ENCODE measurements around the gene KRTAP17-1. TPM values are rescaled to one million over a fixed set of nuclear protein-coding genes. Genes with fewer than 3 reads are reported as not detected.
"Not testable (repeated sequence)": the region's sequence is repeated elsewhere in the genome, so short reads cannot be mapped to it uniquely, and the experiment has no call there.

KRTAP17-1 gene
- total RNA-seq, 1 experiment from 2014 or later = not detected

DNA sequence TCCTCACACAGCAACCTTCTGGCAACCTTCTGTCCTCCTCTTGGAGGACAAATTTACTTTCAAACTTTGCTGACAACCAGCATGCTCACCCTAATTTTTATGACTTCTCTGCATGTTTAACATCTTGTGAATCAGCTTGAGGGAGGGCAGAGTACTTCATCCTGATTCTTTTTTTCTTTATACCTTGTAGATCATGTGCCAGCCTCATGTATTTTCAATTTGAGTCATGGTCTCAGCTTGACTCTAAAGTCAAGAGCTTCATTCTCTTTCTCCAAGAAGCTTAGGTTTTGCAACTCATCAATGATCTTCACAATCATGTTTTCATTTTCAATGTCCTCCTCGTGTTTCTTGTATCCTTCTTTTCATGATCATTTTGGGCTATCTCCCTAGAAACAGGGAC, 43.7 kb downstream of the KRTAP17-1 start:
- ChIA-PET POLR2A (no interaction called here), CTCF (no interaction called here)
- H3K4me3 Mint-ChIP-seq = no peak overlapping the region
- TF ChIP-seq ZBTB21 (CRISPR knock-in tag; IDR thresholded peaks at IDR 0.05; ENCODE audit: borderline replicate concordance) (no peak), TCF7 (CRISPR knock-in tag; IDR thresholded peaks at IDR 0.05; ENCODE audit: low read depth) (no peak)
- TF ChIP-seq, protein P1, sequence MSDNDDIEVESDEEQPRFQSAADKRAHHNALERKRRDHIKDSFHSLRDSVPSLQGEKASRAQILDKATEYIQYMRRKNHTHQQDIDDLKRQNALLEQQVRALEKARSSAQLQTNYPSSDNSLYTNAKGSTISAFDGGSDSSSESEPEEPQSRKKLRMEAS (CRISPR knock-in tag; IDR thresholded peaks at IDR 0.05) = no peak
- TF ChIP-seq, protein P2, sequence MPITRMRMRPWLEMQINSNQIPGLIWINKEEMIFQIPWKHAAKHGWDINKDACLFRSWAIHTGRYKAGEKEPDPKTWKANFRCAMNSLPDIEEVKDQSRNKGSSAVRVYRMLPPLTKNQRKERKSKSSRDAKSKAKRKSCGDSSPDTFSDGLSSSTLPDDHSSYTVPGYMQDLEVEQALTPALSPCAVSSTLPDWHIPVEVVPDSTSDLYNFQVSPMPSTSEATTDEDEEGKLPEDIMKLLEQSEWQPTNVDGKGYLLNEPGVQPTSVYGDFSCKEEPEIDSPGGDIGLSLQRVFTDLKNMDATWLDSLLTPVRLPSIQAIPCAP (CRISPR knock-in tag; IDR thresholded peaks at IDR 0.05) = no peak
- TF ChIP-seq, protein P3, sequence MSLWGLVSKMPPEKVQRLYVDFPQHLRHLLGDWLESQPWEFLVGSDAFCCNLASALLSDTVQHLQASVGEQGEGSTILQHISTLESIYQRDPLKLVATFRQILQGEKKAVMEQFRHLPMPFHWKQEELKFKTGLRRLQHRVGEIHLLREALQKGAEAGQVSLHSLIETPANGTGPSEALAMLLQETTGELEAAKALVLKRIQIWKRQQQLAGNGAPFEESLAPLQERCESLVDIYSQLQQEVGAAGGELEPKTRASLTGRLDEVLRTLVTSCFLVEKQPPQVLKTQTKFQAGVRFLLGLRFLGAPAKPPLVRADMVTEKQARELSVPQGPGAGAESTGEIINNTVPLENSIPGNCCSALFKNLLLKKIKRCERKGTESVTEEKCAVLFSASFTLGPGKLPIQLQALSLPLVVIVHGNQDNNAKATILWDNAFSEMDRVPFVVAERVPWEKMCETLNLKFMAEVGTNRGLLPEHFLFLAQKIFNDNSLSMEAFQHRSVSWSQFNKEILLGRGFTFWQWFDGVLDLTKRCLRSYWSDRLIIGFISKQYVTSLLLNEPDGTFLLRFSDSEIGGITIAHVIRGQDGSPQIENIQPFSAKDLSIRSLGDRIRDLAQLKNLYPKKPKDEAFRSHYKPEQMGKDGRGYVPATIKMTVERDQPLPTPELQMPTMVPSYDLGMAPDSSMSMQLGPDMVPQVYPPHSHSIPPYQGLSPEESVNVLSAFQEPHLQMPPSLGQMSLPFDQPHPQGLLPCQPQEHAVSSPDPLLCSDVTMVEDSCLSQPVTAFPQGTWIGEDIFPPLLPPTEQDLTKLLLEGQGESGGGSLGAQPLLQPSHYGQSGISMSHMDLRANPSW (CRISPR knock-in tag; conservative IDR thresholded peaks at IDR 0.05; ENCODE audit: low read depth) = no peak
- ATAC-seq = no peak
- no peaks in the 10 kb centered on the region for H3K9me3 Mint-ChIP-seq
- no peak for DNase-seq (ENCODE audit: low spot score)
- no peaks in the 10 kb centered on the region for H3K27me3 Mint-ChIP-seq (ENCODE audit: low read depth)
- H3K27ac Mint-ChIP-seq = no peak overlapping the region
- no peaks in the 10 kb centered on the region for H3K36me3 Mint-ChIP-seq
- H3K4me1 Mint-ChIP-seq = peaks cover 8% of the 10 kb centered on the region; the same call in 1 of the 2 replicates

DNA sequence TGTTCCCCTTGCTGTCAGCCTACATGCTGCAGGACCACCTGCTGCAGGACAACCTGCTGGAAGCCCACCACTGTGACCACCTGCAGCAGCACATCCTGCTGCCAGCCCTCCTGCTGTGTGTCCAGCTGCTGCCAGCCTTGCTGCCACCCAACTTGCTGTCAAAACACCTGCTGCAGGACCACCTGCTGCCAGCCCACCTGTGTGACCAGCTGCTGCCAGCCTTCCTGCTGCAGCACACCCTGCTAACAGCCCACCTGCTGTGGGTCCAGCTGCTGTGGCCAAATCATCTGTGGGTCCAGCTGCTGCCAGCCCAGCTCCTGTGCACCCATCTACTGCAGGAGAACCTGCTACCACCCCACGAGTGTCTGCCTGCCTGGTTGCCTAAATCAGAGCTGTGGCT, 44.2 kb downstream of the KRTAP17-1 start:
- H3K4me1 Mint-ChIP-seq; H3K9me3 Mint-ChIP-seq; ATAC-seq; H3K27ac Mint-ChIP-seq; H3K27me3 Mint-ChIP-seq (ENCODE audit: low read depth); CTCF ChIA-PET; POLR2A ChIA-PET; H3K4me3 Mint-ChIP-seq; DNase-seq (ENCODE audit: low spot score); H3K36me3 Mint-ChIP-seq: not testable (repeated sequence)

DNA sequence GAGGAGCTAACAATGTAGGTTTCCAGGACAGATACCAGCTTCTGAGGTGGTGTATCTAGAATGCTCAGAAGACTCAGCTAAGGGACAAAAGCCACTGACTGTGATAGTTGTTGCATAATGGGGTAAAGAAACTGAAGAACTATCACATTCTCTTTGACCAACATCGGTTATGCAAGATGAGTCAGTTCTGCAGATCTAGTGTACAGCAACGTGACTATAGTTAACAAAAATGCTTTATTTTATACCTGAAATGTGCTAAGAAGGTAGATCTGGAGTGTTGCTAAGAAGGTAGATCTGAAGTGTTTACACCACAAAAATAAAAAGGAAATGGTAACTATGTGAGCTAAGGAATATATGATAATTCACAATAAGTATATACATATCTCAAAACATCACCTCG, 47.8 kb downstream of the KRTAP17-1 start:
- Mint-ChIP-seq H3K27me3 (ENCODE audit: low read depth) (peaks cover 4% of the 10 kb centered on the region; the same call in 1 of the 2 replicates), H3K4me3 (no peak overlapping the region), H3K9me3 (no peaks in the 10 kb centered on the region), H3K27ac (no peak overlapping the region), H3K36me3 (no peaks in the 10 kb centered on the region), H3K4me1 (peaks cover 5% of the 10 kb centered on the region; the same call in 1 of the 2 replicates)
- POLR2A ChIA-PET = no interaction called here
- DNase-seq (ENCODE audit: low spot score) (no peak), ATAC-seq (no peak)
- CTCF ChIA-PET = no interaction called here
- TF ChIP-seq, protein P4, sequence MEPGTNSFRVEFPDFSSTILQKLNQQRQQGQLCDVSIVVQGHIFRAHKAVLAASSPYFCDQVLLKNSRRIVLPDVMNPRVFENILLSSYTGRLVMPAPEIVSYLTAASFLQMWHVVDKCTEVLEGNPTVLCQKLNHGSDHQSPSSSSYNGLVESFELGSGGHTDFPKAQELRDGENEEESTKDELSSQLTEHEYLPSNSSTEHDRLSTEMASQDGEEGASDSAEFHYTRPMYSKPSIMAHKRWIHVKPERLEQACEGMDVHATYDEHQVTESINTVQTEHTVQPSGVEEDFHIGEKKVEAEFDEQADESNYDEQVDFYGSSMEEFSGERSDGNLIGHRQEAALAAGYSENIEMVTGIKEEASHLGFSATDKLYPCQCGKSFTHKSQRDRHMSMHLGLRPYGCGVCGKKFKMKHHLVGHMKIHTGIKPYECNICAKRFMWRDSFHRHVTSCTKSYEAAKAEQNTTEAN (CRISPR knock-in tag; IDR thresholded peaks at IDR 0.05) = no peak
- TF ChIP-seq MYBL2 (CRISPR knock-in tag; IDR thresholded peaks at IDR 0.05) (no peak), PRRX2 (CRISPR knock-in tag; IDR thresholded peaks at IDR 0.05) (no peak), CBFB (CRISPR knock-in tag; IDR thresholded peaks at IDR 0.05; ENCODE audit: low read depth) (no peak), SMAD3 (CRISPR knock-in tag; IDR thresholded peaks at IDR 0.05; ENCODE audit: borderline replicate concordance) (no peak), ZNF671 (CRISPR knock-in tag; IDR thresholded peaks at IDR 0.05) (no peak), NR2C2 (CRISPR knock-in tag; IDR thresholded peaks at IDR 0.05) (no peak), HMGA2 (CRISPR knock-in tag; IDR thresholded peaks at IDR 0.05) (no peak)
- TF ChIP-seq, protein P5, sequence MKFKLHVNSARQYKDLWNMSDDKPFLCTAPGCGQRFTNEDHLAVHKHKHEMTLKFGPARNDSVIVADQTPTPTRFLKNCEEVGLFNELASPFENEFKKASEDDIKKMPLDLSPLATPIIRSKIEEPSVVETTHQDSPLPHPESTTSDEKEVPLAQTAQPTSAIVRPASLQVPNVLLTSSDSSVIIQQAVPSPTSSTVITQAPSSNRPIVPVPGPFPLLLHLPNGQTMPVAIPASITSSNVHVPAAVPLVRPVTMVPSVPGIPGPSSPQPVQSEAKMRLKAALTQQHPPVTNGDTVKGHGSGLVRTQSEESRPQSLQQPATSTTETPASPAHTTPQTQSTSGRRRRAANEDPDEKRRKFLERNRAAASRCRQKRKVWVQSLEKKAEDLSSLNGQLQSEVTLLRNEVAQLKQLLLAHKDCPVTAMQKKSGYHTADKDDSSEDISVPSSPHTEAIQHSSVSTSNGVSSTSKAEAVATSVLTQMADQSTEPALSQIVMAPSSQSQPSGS (CRISPR knock-in tag; IDR thresholded peaks at IDR 0.05; ENCODE audit: borderline replicate concordance, low read depth) = no peak
- TF ChIP-seq, protein P6, sequence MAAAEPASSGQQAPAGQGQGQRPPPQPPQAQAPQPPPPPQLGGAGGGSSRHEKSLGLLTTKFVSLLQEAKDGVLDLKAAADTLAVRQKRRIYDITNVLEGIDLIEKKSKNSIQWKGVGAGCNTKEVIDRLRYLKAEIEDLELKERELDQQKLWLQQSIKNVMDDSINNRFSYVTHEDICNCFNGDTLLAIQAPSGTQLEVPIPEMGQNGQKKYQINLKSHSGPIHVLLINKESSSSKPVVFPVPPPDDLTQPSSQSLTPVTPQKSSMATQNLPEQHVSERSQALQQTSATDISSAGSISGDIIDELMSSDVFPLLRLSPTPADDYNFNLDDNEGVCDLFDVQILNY (CRISPR knock-in tag; IDR thresholded peaks at IDR 0.05) = no peak
- TF ChIP-seq, protein P7, sequence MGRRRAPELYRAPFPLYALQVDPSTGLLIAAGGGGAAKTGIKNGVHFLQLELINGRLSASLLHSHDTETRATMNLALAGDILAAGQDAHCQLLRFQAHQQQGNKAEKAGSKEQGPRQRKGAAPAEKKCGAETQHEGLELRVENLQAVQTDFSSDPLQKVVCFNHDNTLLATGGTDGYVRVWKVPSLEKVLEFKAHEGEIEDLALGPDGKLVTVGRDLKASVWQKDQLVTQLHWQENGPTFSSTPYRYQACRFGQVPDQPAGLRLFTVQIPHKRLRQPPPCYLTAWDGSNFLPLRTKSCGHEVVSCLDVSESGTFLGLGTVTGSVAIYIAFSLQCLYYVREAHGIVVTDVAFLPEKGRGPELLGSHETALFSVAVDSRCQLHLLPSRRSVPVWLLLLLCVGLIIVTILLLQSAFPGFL (CRISPR knock-in tag; IDR thresholded peaks at IDR 0.05; ENCODE audit: borderline replicate concordance) = no peak
- TF ChIP-seq, protein P8, sequence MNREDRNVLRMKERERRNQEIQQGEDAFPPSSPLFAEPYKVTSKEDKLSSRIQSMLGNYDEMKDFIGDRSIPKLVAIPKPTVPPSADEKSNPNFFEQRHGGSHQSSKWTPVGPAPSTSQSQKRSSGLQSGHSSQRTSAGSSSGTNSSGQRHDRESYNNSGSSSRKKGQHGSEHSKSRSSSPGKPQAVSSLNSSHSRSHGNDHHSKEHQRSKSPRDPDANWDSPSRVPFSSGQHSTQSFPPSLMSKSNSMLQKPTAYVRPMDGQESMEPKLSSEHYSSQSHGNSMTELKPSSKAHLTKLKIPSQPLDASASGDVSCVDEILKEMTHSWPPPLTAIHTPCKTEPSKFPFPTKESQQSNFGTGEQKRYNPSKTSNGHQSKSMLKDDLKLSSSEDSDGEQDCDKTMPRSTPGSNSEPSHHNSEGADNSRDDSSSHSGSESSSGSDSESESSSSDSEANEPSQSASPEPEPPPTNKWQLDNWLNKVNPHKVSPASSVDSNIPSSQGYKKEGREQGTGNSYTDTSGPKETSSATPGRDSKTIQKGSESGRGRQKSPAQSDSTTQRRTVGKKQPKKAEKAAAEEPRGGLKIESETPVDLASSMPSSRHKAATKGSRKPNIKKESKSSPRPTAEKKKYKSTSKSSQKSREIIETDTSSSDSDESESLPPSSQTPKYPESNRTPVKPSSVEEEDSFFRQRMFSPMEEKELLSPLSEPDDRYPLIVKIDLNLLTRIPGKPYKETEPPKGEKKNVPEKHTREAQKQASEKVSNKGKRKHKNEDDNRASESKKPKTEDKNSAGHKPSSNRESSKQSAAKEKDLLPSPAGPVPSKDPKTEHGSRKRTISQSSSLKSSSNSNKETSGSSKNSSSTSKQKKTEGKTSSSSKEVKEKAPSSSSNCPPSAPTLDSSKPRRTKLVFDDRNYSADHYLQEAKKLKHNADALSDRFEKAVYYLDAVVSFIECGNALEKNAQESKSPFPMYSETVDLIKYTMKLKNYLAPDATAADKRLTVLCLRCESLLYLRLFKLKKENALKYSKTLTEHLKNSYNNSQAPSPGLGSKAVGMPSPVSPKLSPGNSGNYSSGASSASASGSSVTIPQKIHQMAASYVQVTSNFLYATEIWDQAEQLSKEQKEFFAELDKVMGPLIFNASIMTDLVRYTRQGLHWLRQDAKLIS (CRISPR knock-in tag; IDR thresholded peaks at IDR 0.05; ENCODE audit: borderline replicate concordance) = no peak
